Pancreas (tissue), 10 donors: ENCODE data around the gene EGFL7. TPM values are rescaled to one million over a fixed set of nuclear protein-coding genes. Genes with fewer than 3 reads are reported as not detected.

ENCODE experiments used
- ATAC-seq, 4 donors: fragments of 200-7000 bp; cut with Tn5 transposase; one replicate each; pipeline versions ENCODE4 v1.8.0 to v1.9.1; 2020; ENCODE audit warnings: mild to moderate bottlenecking in 4 of 4, moderate library complexity in 4 of 4
- DNase-seq, 6 donors: peaks; one replicate each; pipeline ENCODE4 v3.0.0-alpha.2; 2020
- FAIRE-seq: peaks from 2 replicates; lab custom pipeline; 2012; peaks lifted over from hg19 to GRCh38; lab: Jason Lieb, UNC
- H3K27ac ChIP-seq, 4 donors: fragments of 200-600 bp; sonication (generic); 1 replicate in 3 of 4; 2 replicates in 1 of 4; pipeline versions ENCODE4 v1.5.0 to v1.8.0; 2020
- H3K27me3 ChIP-seq, 4 donors: fragments of 200-600 bp; one replicate each; pipeline ENCODE4 v1.8.0; 2021
- H3K36me3 ChIP-seq, 3 donors: fragments of 200-600 bp; sonication (generic) in 1 of 3; one replicate each; pipeline versions ENCODE4 v1.5.0 to v1.8.0; 2020 to 2021
- H3K4me1 ChIP-seq, 3 donors: fragments of 200-600 bp; one replicate each; pipeline ENCODE4 v1.8.0; 2021
- H3K4me3 ChIP-seq, 4 donors: fragments of 200-600 bp; sonication (generic) in 2 of 4; one replicate each; pipeline versions ENCODE4 v1.5.0 to v1.8.0; 2020 to 2021
- H3K9me3 ChIP-seq, 4 donors: fragments of 200-600 bp; one replicate each; pipeline ENCODE4 v1.8.0; 2021
- WGBS, 2 donors: extraction: QIAGEN DNeasy Blood & Tissue Kit; methylation state at CpG; one replicate each; pipeline ENCODE4 v1.1.7; 2013; 5-methylcytosine and 5-hydroxymethylcytosine counted together
- intact Hi-C, 3 donors: fragments of 100-400 bp; cut with DNase I; formaldehyde crosslinking; loops; one replicate each; pipeline versions ENCODE4 v1.11.1 to v1.14.2; 2022
- microRNA-seq, 2 donors: library from miRNA; unstranded; fragments of <30 nt; microRNA quantifications; one replicate each; pipeline versions ENCODE4 to v1.1.0, GENCODE V29; 2019 to 2020
- polyA plus RNA-seq, 2 donors: library from polyadenylated mRNA; stranded (reverse); fragments of 200-250 nt; gene quantifications; one replicate each; pipeline ENCODE4 v1.2.3, GENCODE V29; 2013
- total RNA-seq, 6 donors: library from RNA; stranded (reverse); fragmentation: NEBNext Ultra II Directional in 4 of 6; extraction: Animal tissue kit (Norgen Biotek cat#: 25700) in 4 of 6; gene quantifications; one replicate each; pipeline versions ENCODE4 v1.2.1 to v1.2.4, GENCODE V29; 2021 to 2023
- TF ChIP-seq, protein P1 (sequence below), 4 donors: fragments of 200-600 bp; sonication (generic) in 3 of 4; IDR thresholded peaks; one replicate each; pipeline versions ENCODE4 v1.5.0 to v1.8.0; 2021; ENCODE audit warnings: antibody characterized with exemption in 4 of 4
- donor health status: healthy with polysubstance abuse.
- donor health status: DM: no; HTN: no; CAD: no; lungs with moderate emphysema.
- donor health status: DM: no; HTN: no; CAD: no.
- donor health status: control.
- donor health status: control.
- donor health status: Bipolar disorder and iron deficiency.
- donor health status: DM: yes; HTN: yes; CAD: no.
- donor health status: DM: no; HTN: no; CAD: no.
- donor health status: DM: no; HTN: no; CAD: no.
- donor health status: DM: yes; HTN: yes; CAD: no.

EGFL7 gene
- total and polyA plus RNA-seq, 8 donors: 8.6 to 134 (median 16.7) TPM

DNA sequence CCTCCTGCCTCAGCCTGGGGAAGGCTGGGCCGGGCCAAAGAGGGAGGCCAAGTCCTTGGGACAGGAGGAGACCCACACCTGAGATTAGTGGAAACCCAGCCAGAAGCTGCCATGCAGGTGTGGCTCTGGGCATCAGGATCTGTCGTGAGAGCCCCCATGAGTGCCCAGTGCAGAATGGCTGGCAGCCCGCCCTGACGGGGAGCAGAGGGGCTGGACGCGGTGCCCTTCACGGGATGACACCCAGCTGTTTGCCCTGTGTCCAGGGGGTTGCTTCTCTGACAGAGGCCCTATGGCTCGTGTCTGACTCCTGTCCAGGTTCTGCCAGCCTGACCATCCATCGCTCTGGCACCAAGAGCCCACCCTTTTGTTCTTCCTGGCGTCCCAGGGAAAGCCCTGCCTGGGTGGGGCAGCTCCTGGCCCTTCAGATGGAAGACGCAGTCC lies 58.2 kb downstream of the EGFL7 start:
- ATAC-seq (peak in 2 of 4 donors; percentile 1 to 3), FAIRE-seq (no peak), DNase-seq (peak in 2 of 6 donors; percentile 23 to 77)
- Histone ChIP-seq H3K27ac (no peak overlapping the region), H3K4me1 (peaks cover under 1 to 12% (median 1%) of the 10 kb centered on the region in 3 donors), H3K27me3 (no peaks in the 10 kb centered on the region), H3K9me3 (no peaks in the 10 kb centered on the region), H3K4me3 (no peak overlapping the region), H3K36me3 (peaks cover 5 to 35% (median 20%) of the 10 kb centered on the region in 3 donors)
- WGBS, 2 donors: 74 to 78% methylated on average over 11 of the region's 11 CpGs
- TF ChIP-seq, protein P1, sequence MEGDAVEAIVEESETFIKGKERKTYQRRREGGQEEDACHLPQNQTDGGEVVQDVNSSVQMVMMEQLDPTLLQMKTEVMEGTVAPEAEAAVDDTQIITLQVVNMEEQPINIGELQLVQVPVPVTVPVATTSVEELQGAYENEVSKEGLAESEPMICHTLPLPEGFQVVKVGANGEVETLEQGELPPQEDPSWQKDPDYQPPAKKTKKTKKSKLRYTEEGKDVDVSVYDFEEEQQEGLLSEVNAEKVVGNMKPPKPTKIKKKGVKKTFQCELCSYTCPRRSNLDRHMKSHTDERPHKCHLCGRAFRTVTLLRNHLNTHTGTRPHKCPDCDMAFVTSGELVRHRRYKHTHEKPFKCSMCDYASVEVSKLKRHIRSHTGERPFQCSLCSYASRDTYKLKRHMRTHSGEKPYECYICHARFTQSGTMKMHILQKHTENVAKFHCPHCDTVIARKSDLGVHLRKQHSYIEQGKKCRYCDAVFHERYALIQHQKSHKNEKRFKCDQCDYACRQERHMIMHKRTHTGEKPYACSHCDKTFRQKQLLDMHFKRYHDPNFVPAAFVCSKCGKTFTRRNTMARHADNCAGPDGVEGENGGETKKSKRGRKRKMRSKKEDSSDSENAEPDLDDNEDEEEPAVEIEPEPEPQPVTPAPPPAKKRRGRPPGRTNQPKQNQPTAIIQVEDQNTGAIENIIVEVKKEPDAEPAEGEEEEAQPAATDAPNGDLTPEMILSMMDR (IDR thresholded peaks at IDR 0.05): no peak
- intact Hi-C loops: no loop called here

DNA sequence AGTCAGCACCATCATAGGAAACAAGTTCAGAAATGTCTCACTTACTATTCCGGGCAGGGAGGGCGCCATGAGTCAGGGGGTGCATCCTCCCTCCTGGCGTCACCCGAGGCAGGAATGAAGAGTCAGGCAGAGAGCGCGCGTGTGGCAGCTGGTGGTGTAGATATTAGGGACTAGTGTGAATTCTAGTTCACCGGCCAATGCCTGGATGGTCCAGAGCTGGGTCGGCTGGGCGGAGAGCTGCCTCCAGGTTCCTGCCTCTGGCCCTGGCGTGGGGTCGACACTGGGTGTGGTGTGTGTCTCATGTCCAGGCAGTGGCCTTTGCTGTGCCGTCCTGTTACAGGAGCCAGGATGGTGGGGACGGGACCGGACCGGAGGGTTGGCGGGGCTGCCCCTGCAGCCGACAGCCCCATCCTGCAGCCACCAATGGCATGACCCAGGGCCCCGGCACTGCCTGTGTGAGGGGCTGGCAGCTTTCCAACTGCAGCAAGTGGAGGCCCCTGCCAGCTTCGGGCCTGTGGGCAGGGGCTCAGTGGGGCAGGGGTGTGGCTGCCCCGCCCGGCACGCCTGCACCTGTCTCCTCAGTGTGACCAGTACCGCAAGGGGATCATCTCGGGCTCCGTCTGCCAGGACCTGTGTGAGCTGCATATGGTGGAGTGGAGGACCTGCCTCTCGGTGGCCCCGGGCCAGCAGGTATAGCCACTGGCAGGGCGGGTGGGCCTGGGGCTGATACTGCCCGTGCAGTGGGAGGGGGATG lies 58.8 kb downstream of the EGFL7 start:
- Histone ChIP-seq H3K4me3 (no peak overlapping the region), H3K27ac (peak overlapping the region in 1 of 4 donors; percentile 28), H3K36me3 (peaks cover 5 to 38% (median 24%) of the 10 kb centered on the region in 3 donors), H3K4me1 (peaks cover 5 to 18% (median 7%) of the 10 kb centered on the region in 3 donors), H3K9me3 (no peaks in the 10 kb centered on the region), H3K27me3 (no peaks in the 10 kb centered on the region)
- ATAC-seq: no peak
- no peak for FAIRE-seq
- TF ChIP-seq, protein P1 (IDR thresholded peaks at IDR 0.05): no peak
- peak in 2 of 6 donors; percentile 65 to 86 for DNase-seq
- intact Hi-C loops: no loop called here
- 80 to 84% methylated on average over 30 of the region's 30 CpGs for WGBS, 2 donors

Small RNAs within 50 kb of the gene (microRNA-seq; reads per million reads assigned to microRNA genes)
- 39,130 to 73,148 reads per million in 2 donors for gene MIR126

Other genes starting within 250 kb of the EGFL7 start
- 1 to 10 TPM; 3.8 to 10.0 (median 5.2) TPM for gene INPP5E, start 223.1 kb upstream of the EGFL7 start, total RNA-seq
- 10 to 100 TPM; 13.9 to 14.9 TPM for gene INPP5E, start 223.1 kb upstream of the EGFL7 start, polyA plus RNA-seq
- gene SEC16A, start 179.9 kb upstream of the EGFL7 start, total RNA-seq: 10 to 100 TPM; 32.1 to 46.6 (median 39.5) TPM
- gene SEC16A, start 179.9 kb upstream of the EGFL7 start, polyA plus RNA-seq: 10 to 100 TPM; 49.7 to 66.9 TPM
- 10 to 100 TPM; 19.6 to 39.8 (median 25.6) TPM for gene NOTCH1, start 116.9 kb upstream of the EGFL7 start, total RNA-seq
- 10 to 100 TPM in 1 of 2 donors, 1 to 10 TPM in 1; 9.3 to 20.1 TPM for gene NOTCH1, start 116.9 kb upstream of the EGFL7 start, polyA plus RNA-seq
- 100 to 1,000 TPM in 1 of 6 donors, 10 to 100 TPM in 5; 57.0 to 105 (median 69.5) TPM for gene AGPAT2, start 24.5 kb downstream of the EGFL7 start, total RNA-seq
- gene AGPAT2, start 24.5 kb downstream of the EGFL7 start, polyA plus RNA-seq: 100 to 1,000 TPM in 1 of 2 donors, 10 to 100 TPM in 1; 94.2 to 158 TPM
- 1 to 10 TPM; 4.3 to 7.5 (median 5.8) TPM for gene DIPK1B, start 49.7 kb downstream of the EGFL7 start, total RNA-seq
- gene DIPK1B, start 49.7 kb downstream of the EGFL7 start, polyA plus RNA-seq: 10 to 100 TPM; 13.2 to 32.3 TPM
- gene LCN10, start 80.0 kb downstream of the EGFL7 start, total RNA-seq: 1 to 10 TPM in 4 of 6 donors, under 1 TPM in 2; 0.16 to 1.7 (median 1.4) TPM
- 10 to 100 TPM; 12.4 to 54.0 TPM for gene LCN10, start 80.0 kb downstream of the EGFL7 start, polyA plus RNA-seq
- 1 to 10 TPM in 4 of 6 donors, not detected in 2; 1.1 to 5.2 (median 3.2) TPM for gene LCN6, start 85.6 kb downstream of the EGFL7 start, total RNA-seq
- 10 to 100 TPM; 13.0 to 25.6 TPM for gene LCN6, start 85.6 kb downstream of the EGFL7 start, polyA plus RNA-seq
- gene LCN8, start 95.3 kb downstream of the EGFL7 start, total RNA-seq: not detected
- not detected for gene LCN8, start 95.3 kb downstream of the EGFL7 start, polyA plus RNA-seq
- gene LCN15, start 101.6 kb downstream of the EGFL7 start, total RNA-seq: not detected
- gene LCN15, start 101.6 kb downstream of the EGFL7 start, polyA plus RNA-seq: not detected
- 10 to 100 TPM; 29.2 to 53.1 (median 34.2) TPM for gene TMEM141, start 128.4 kb downstream of the EGFL7 start, total RNA-seq
- 100 to 1,000 TPM in 1 of 2 donors, 10 to 100 TPM in 1; 84.5 to 104 TPM for gene TMEM141, start 128.4 kb downstream of the EGFL7 start, polyA plus RNA-seq
- gene CCDC183, start 133.4 kb downstream of the EGFL7 start, total RNA-seq: 1 to 10 TPM; 2.4 to 5.5 (median 2.9) TPM
- 10 to 100 TPM in 1 of 2 donors, 1 to 10 TPM in 1; 9.2 to 10.7 TPM for gene CCDC183, start 133.4 kb downstream of the EGFL7 start, polyA plus RNA-seq
- gene RABL6, start 145.0 kb downstream of the EGFL7 start, total RNA-seq: 10 to 100 TPM; 50.7 to 76.5 (median 60.4) TPM
- gene RABL6, start 145.0 kb downstream of the EGFL7 start, polyA plus RNA-seq: 100 to 1,000 TPM in 1 of 2 donors, 10 to 100 TPM in 1; 98.0 to 119 TPM
- gene AJM1, start 179.6 kb downstream of the EGFL7 start, total RNA-seq: 1 to 10 TPM; 2.9 to 5.5 (median 4.2) TPM
- gene AJM1, start 179.6 kb downstream of the EGFL7 start, polyA plus RNA-seq: 10 to 100 TPM in 1 of 2 donors, 1 to 10 TPM in 1; 9.0 to 11.7 TPM
- gene PHPT1, start 186.5 kb downstream of the EGFL7 start, total RNA-seq: 10 to 100 TPM; 75.2 to 95.5 (median 79.0) TPM
- gene PHPT1, start 186.5 kb downstream of the EGFL7 start, polyA plus RNA-seq: 100 to 1,000 TPM; 180 to 189 TPM
- 10 to 100 TPM in 1 of 6 donors, 1 to 10 TPM in 5; 3.0 to 13.3 (median 4.8) TPM for gene MAMDC4, start 189.4 kb downstream of the EGFL7 start, total RNA-seq
- gene MAMDC4, start 189.4 kb downstream of the EGFL7 start, polyA plus RNA-seq: 10 to 100 TPM; 28.7 to 38.6 TPM
- 100 to 1,000 TPM; 230 to 422 (median 268) TPM for gene EDF1, start 203.4 kb downstream of the EGFL7 start, total RNA-seq
- 100 to 1,000 TPM; 443 to 612 TPM for gene EDF1, start 203.4 kb downstream of the EGFL7 start, polyA plus RNA-seq
- gene TRAF2, start 223.6 kb downstream of the EGFL7 start, total RNA-seq: 10 to 100 TPM in 1 of 6 donors, 1 to 10 TPM in 5; 4.8 to 13.4 (median 6.9) TPM
- 10 to 100 TPM; 14.4 TPM for gene TRAF2, start 223.6 kb downstream of the EGFL7 start, polyA plus RNA-seq